A549 (cell line): ENCODE results near the gene CFAP61. TPM values are rescaled to one million over a fixed set of nuclear protein-coding genes. Genes with fewer than 3 reads are reported as not detected.
A peak's percentile ranks its signal among the peaks of the same experiment; 100 is the strongest.

Experiments
- ATAC-seq, 2 experiments: fragments of 200-7000 bp in 1 of 2; fragments of >200 bp in 1 of 2; cut with Nextera tagmentation in 1 of 2; cut with Tn5 transposase in 1 of 2; 3 replicates each; pipeline versions ENCODE4 v1.8.0 to v1.9.1; 2018 to 2020; ENCODE audit warnings: mild to moderate bottlenecking in 1 of 2, moderate library complexity in 1 of 2
- CTCF ChIA-PET: fragments of 300-600 bp; sonication (Branson Sonifier 250); formaldehyde crosslinking; extraction: SDS; loops from one replicate; lab custom pipeline; 2021; ENCODE audit warnings: antibody characterized with exemption, inconsistent platforms; lab: Yijun Ruan, JAX
- POLR2A ChIA-PET: fragments of 350-600 bp; formaldehyde crosslinking; extraction: SDS; loops from one replicate; lab custom pipeline; 2021; ENCODE audit warnings: antibody characterized with exemption, inconsistent platforms; lab: Yijun Ruan, JAX
- DNase-seq, 2 experiments: peaks; one replicate each; pipeline versions ENCODE4 v3.0.0 to v3.0.0-alpha.2; 2011 to 2016; ENCODE audit warnings: low read depth in 1 of 2, low spot score in 1 of 2
- FAIRE-seq: peaks from 2 replicates; lab custom pipeline; 2011; peaks lifted over from hg19 to GRCh38; lab: Jason Lieb, UNC
- H3K27ac ChIP-seq, 2 experiments: fragments of >200 bp; sonication (Bioruptor Twin); formaldehyde crosslinking; 3 replicates each; pipeline ENCODE4 v1.5.1; 2016 to 2017
- H3K4me1 ChIP-seq: fragments of >200 bp; sonication (Bioruptor Twin); formaldehyde crosslinking; 3 replicates; pipeline ENCODE4 v1.6.1; 2016
- H3K4me2 ChIP-seq: fragments of >200 bp; sonication (Bioruptor Twin); formaldehyde crosslinking; 3 replicates; pipeline ENCODE4 v1.6.1; 2016
- H3K4me3 ChIP-seq: fragments of >200 bp; sonication (Bioruptor Twin); formaldehyde crosslinking; 3 replicates; pipeline ENCODE4 v1.5.1; 2016
- H3K9me3 ChIP-seq: fragments of >200 bp; sonication (Bioruptor Twin); formaldehyde crosslinking; 3 replicates; pipeline ENCODE4 v1.6.1; 2016
- CBX2 ChIP-seq: fragments of 200-600 bp; sonication (generic); IDR thresholded peaks from 2 replicates; pipeline ENCODE4 v1.6.1; 2016; ENCODE audit warnings: low read depth, mild to moderate bottlenecking, borderline replicate concordance
- CEBPB ChIP-seq, 2 experiments: fragments of >200 bp in 1 of 2; sonication (Bioruptor Twin) in 1 of 2; formaldehyde crosslinking in 1 of 2; IDR thresholded peaks; 2 replicates each; pipeline ENCODE4 v1.6.1; 2012 to 2016
- CHD4 ChIP-seq: fragments of 200-600 bp; sonication (generic); IDR thresholded peaks from 2 replicates; pipeline ENCODE4 v1.6.1; 2016; ENCODE audit warnings: antibody characterized with exemption, mild to moderate bottlenecking, borderline replicate concordance
- HDAC2 ChIP-seq: fragments of 200-600 bp; sonication (generic); IDR thresholded peaks from 2 replicates; pipeline ENCODE4 v1.6.1; 2016
- KDM5A ChIP-seq: fragments of 200-600 bp; sonication (generic); IDR thresholded peaks from 2 replicates; pipeline ENCODE4 v1.6.1; 2016; ENCODE audit warnings: antibody characterized with exemption, mild to moderate bottlenecking
- POLR2A ChIP-seq: IDR thresholded peaks from 2 replicates; pipeline ENCODE4 v1.6.1; 2012; ENCODE audit warnings: mild to moderate bottlenecking, low read length
- RCOR1 ChIP-seq: fragments of 150-350 bp; IDR thresholded peaks from 2 replicates; pipeline ENCODE4 v1.6.1; 2014; ENCODE audit warnings: antibody characterized with exemption, low read length, low read depth
- RFX5 ChIP-seq: fragments of 450-650 bp; IDR thresholded peaks from 2 replicates; pipeline ENCODE4 v1.7.1; 2014; ENCODE audit warnings: antibody characterized with exemption, mild to moderate bottlenecking, moderate library complexity
- RNF2 ChIP-seq: fragments of 200-600 bp; sonication (generic); IDR thresholded peaks from 2 replicates; pipeline ENCODE4 v1.6.1; 2016; ENCODE audit warnings: low read depth, mild to moderate bottlenecking, antibody characterized with exemption, moderate library complexity, borderline replicate concordance
- SREBF2 ChIP-seq: fragments of 450-650 bp; IDR thresholded peaks from 2 replicates; pipeline ENCODE4 v1.6.1; 2014; ENCODE audit warnings: mild to moderate bottlenecking, moderate library complexity
- TFCP2L1 ChIP-seq: fragments of 250-450 bp; sonication (Bioruptor Pico); IDR thresholded peaks from 2 replicates; pipeline ENCODE4 v1.5.0; 2021; ENCODE audit warnings: mild to moderate bottlenecking
- TP53 ChIP-seq: fragments of 250-450 bp; sonication (Bioruptor Pico); IDR thresholded peaks from 2 replicates; pipeline ENCODE4 v1.5.0; 2021; ENCODE audit warnings: mild to moderate bottlenecking, moderate library complexity
- WGBS: methylation state at CpG from one replicate; pipeline ENCODE4 v1.1.6; 2017; ENCODE audit errors: missing lambda C conversion rate; 5-methylcytosine and 5-hydroxymethylcytosine counted together
- polyA plus RNA-seq, 4 experiments: library from polyadenylated mRNA; depleted of rRNA in 3 of 4; stranded (reverse); fragments of >200 nt; fragmentation: RNase III in 1 of 4; extraction: RNeasy Plus Mini Kit Qiagen cat#74134 plus additional on column Dnase treatment in 1 of 4; gene quantifications; 2 replicates in 3 of 4; 3 replicates in 1 of 4; pipeline ENCODE4 v1.2.3, GENCODE V29; 2011 to 2017
- TF ChIP-seq, protein P1 (sequence below): fragments of >200 bp; sonication (Bioruptor Twin); formaldehyde crosslinking; IDR thresholded peaks from 2 replicates; pipeline ENCODE4 v1.6.1; 2016
- TF ChIP-seq, protein P2 (sequence below): fragments of >200 bp; sonication (Bioruptor Twin); formaldehyde crosslinking; IDR thresholded peaks from 3 replicates; pipeline ENCODE4 v1.6.1; 2016
- TF ChIP-seq, protein P3 (sequence below): fragments of 250-450 bp; sonication (Bioruptor Pico); IDR thresholded peaks from 2 replicates; pipeline ENCODE4 v1.5.0; 2021; ENCODE audit warnings: mild to moderate bottlenecking, moderate library complexity, borderline replicate concordance

The CFAP61 gene
- polyA plus RNA-seq, 2 of the 4 experiments (the other 2 are of a cell fraction): 0.39 to 0.70 TPM

DNA sequence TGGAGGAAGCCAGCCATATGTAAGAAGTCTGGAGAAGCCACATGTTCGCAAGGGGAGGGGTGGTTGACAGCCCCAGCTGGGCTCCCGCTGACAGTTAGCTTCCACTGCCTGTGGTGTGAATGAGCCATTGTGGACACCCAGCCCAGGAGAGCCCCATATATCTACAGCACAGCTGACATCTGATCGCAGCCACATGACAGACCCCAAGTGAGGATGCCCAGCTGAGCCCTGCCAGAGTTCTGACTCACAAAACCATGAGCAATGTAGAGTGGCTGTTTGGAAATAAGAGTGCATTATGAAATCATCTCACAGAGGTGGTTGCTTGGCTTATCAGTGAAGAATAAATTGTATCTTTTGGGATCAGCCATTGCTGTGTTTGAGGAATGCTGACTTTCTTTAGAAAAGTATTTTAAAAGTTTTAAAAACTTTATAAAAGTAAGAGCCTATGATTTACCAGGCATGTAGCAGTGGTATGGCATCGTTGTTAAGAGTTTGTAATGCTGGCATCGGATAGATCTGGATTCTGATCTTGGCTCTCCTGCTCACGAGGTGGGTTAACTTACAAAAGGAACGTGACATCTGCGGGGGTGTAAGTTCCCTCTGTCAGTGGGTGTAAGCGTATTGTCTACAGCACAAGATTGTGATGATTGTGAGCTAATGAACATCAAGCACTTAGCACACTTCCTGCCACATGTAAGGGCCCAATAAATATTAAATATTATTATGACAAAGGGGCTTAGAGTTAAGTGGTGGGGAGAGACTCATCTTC lies 24.1 kb downstream of the CFAP61 start:
- no peak for TF ChIP-seq CHD4
- 0 out of 4 replicates have a peak, but pooled peaks of 1 of the 2 experiments have one; percentile 13 for TF ChIP-seq CEBPB (IDR thresholded peaks at IDR 0.05)
- TF ChIP-seq, protein P1, sequence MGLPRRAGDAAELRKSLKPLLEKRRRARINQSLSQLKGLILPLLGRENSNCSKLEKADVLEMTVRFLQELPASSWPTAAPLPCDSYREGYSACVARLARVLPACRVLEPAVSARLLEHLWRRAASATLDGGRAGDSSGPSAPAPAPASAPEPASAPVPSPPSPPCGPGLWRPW: peak; percentile 21; the same call in 1 of the 2 replicates
- TF ChIP-seq, protein P2, sequence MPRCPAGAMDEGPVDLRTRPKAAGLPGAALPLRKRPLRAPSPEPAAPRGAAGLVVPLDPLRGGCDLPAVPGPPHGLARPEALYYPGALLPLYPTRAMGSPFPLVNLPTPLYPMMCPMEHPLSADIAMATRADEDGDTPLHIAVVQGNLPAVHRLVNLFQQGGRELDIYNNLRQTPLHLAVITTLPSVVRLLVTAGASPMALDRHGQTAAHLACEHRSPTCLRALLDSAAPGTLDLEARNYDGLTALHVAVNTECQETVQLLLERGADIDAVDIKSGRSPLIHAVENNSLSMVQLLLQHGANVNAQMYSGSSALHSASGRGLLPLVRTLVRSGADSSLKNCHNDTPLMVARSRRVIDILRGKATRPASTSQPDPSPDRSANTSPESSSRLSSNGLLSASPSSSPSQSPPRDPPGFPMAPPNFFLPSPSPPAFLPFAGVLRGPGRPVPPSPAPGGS: no peak
- 0 out of 3 replicates have a peak, but pooled peaks cover 4% of the 10 kb centered on the region for H3K4me1 ChIP-seq
- DNase-seq (no peak), ATAC-seq (peak; percentile 53 to 65; a peak in 5 of 6 replicates), FAIRE-seq (peak; percentile 36)
- WGBS: 54% methylated on average over 9 of the region's 9 CpGs
- no peaks in the 10 kb centered on the region for H3K9me3 ChIP-seq
- no peak overlapping the region for H3K4me2 ChIP-seq
- ChIA-PET CTCF (interaction anchor here (0.6 to 5.3 kb wide), 3 partner anchors 8 to 727 kb away, joined by 3 to 35 read pairs (median 3); no protein-coding TSS in a partner anchor), POLR2A (no interaction called here)
- H3K4me3 ChIP-seq: no peak overlapping the region
- no peak overlapping the region for H3K27ac ChIP-seq

DNA sequence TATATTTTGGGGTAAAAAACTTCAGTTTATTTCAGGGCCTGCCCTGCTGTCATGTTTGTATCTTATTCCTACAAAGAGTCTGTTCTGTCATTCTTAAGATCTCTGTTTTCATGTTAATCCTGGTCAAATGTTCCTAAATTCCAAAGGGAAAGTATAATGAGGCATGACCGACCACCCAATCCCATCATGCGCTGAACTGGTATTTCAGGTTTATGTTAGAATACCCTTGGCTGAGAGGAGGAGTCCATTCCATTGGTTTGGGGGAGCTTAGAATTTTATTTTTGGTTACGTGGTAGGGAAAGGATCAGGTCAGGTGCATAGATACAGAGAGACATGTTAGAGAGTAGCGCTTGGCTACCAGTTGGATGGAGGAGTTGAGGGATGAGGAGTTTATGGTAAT lies 25.7 kb downstream of the CFAP61 start:
- no peak overlapping the region for H3K4me3 ChIP-seq
- 0 out of 3 replicates have a peak, but pooled peaks cover 4% of the 10 kb centered on the region for H3K4me1 ChIP-seq
- ATAC-seq (no peak), FAIRE-seq (peak; percentile 23), DNase-seq (no peak)
- CTCF ChIA-PET: interaction anchor here (2.0 kb wide), 1 partner anchor 159 kb away, joined by 6 read pairs; no protein-coding TSS in a partner anchor
- TF ChIP-seq TFCP2L1 (CRISPR knock-in tag) (no peak), CEBPB (IDR thresholded peaks at IDR 0.05) (no peak), HDAC2 (no peak), SREBF2 (no peak), RFX5 (no peak), RNF2 (no peak), RCOR1 (no peak), CBX2 (no peak), TP53 (CRISPR knock-in tag) (no peak), POLR2A (no peak)
- TF ChIP-seq, protein P3, sequence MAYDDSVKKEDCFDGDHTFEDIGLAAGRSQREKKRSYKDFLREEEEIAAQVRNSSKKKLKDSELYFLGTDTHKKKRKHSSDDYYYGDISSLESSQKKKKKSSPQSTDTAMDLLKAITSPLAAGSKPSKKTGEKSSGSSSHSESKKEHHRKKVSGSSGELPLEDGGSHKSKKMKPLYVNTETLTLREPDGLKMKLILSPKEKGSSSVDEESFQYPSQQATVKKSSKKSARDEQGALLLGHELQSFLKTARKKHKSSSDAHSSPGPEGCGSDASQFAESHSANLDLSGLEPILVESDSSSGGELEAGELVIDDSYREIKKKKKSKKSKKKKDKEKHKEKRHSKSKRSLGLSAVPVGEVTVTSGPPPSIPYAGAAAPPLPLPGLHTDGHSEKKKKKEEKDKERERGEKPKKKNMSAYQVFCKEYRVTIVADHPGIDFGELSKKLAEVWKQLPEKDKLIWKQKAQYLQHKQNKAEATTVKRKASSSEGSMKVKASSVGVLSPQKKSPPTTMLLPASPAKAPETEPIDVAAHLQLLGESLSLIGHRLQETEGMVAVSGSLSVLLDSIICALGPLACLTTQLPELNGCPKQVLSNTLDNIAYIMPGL (CRISPR knock-in tag): no peak
- 85% methylated on average over 4 of the region's 4 CpGs for WGBS
- H3K9me3 ChIP-seq: no peaks in the 10 kb centered on the region
- H3K27ac ChIP-seq: no peak overlapping the region
- POLR2A ChIA-PET: no interaction called here
- no peak overlapping the region for H3K4me2 ChIP-seq

DNA sequence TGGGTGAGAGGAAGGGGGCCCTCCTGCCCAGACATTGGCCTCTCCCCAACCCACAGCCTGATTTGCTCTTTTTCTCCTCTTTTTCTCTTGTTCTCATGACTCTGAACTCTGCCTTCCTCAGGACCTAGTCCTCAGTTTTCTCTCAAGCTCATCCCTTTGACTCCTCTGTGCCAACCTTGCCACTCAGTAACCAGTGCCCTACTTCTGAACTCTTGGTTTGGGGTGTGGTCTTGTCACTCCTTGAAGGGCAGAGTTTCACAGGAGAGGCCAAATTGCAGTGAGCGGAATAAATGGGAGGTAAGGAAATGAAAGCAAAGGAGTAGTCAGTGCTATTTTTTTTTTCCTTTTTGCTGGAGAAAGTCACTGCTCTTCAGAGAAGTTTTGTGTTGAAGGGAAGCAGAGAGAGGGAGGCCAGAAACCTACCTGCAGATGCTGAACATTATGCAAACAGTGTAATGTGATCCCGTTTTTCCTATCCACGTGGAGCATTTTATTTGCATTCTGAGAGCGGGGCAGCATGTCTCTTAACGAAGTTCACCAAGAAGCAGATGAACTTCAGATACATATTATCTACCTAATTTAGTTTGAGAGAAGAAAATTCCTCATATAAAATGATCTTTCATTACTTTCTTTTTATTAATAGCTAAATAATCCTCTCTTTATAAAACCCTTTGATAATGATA lies 26.9 kb downstream of the CFAP61 start:
- DNase-seq (no peak), ATAC-seq (no peak), FAIRE-seq (peak; percentile 88)
- no peak overlapping the region for H3K4me3 ChIP-seq
- CTCF ChIA-PET: interaction anchor here (0.6 to 2.0 kb wide), 2 partner anchors 158 to 746 kb away, joined by 3 to 6 read pairs; no protein-coding TSS in a partner anchor
- 0 out of 3 replicates have a peak overlapping the region, but pooled peaks have one; percentile 1 for H3K4me2 ChIP-seq
- H3K9me3 ChIP-seq: no peaks in the 10 kb centered on the region
- TF ChIP-seq KDM5A: no peak
- no peaks in the 10 kb centered on the region for H3K4me1 ChIP-seq
- POLR2A ChIA-PET: no interaction called here
- H3K27ac ChIP-seq: no peak overlapping the region
- 30% methylated on average over 5 of the region's 5 CpGs for WGBS
